NCI-H1105 (cell line): ENCODE data around the gene COL4A3.

Experiments used
- DNase-seq: peaks from one replicate; lab custom pipeline; 2025; lab: John Stamatoyannopoulos, UW

COL4A3 gene

DNA sequence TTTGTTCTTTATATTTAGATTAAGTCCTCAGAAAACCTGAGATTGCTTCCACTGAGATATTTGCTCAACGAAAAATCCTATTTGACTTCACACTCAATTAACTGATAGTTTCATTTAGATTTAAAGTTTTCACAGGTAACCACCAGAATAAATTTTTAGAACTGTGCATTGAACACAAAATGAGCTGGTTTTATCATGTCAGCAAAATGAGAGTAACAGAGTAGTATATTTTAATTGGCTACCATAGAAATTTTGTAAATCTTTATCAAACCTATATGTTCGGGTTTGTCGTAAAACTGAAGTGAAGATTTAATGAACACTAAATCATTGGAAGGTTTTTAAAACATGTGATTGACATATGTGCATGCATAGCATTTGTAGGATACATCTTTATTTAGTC, 127.9 kb downstream of the COL4A3 start:
- no peak for DNase-seq

DNA sequence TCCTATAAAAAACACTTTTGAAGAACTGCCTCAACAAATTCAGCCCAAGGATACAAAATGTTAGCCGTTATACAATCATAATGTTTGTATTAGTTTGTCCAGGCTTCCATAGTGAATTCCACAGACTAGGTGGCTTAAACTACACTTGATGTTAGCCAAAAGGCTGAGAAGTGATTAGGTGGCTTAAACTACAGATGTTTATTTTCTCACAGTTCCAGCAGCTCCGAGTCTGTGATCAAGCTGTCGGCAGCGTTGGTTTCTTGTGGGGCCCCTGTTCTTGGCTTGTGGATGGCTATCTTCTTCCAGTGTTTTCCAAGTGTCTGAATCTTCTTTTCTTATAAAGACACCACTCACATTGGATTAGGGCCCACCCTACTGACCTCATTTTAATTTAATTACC, 129.1 kb downstream of the COL4A3 start:
- no peak for DNase-seq

DNA sequence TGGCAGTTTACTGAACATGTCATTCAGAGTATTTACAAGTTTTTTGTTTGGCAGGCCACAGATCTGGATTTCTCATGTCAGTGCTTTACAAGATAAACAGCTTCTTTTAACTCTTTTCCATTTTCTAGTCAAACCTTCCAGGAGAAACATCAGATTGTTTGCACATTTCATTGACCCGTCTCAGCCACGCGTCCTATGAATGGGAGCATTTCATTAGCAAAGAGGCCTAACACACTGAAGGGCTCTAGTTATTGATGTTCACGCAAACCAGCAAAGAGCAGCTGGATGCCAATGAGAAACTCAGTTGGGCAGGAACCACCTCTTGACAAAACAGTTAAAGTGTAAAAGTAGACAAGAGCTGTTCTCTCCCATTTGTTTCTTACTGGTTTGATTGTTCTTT, 131.4 kb downstream of the COL4A3 start:
- no peak for DNase-seq

DNA sequence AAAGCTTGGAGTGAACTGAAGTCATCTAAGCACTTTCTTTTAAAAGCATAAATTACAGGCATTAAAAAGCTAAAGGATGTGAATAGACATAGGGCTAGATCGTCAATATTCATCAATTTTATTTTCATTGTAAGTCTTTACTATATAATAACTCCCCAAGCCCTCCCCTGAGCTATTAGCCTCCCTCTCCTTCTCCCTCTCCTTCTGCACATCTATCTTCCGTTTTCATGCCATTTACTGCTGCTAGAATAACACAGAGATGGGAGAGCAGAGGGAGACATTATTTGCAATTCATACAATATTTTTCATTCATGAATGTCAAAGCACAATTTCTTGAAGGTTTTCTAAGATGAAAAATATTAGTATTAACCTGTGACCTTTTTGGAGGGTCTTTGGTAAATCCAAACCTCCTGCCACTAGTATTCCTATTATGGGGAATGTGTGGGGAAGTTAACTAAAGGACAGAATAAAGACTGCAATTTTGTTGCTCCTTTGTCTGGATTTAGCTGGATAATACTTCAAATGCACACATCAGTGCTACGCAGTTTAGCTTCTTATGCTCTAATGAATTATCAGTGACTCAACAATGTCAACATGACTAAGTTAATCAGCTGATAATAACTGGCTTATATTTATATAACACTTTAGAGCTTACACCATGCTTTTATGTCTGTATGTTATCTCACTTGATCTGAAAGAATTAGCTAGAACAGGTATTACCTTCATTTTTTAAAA, 132.4 kb downstream of the COL4A3 start:
- no peak for DNase-seq

DNA sequence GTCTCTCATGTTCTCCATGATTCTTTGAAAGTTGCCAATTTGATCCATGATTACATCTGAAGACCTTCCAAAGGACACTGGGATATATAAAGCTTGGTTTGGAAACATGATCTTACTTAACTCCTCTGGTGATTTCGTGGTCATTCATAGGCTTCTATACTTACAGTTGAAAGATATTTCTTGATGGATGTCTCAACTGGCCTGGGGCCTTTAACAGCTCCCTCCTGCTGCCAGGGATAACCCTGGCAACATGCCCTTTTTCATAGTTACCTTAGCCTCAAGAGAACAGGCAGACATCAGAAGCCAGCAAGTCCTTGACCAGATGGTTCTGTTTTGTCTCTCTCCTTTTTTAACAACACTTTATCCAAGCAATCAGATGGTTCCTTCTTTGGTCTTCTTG, 137.1 kb downstream of the COL4A3 start:
- DNase-seq = no peak

DNA sequence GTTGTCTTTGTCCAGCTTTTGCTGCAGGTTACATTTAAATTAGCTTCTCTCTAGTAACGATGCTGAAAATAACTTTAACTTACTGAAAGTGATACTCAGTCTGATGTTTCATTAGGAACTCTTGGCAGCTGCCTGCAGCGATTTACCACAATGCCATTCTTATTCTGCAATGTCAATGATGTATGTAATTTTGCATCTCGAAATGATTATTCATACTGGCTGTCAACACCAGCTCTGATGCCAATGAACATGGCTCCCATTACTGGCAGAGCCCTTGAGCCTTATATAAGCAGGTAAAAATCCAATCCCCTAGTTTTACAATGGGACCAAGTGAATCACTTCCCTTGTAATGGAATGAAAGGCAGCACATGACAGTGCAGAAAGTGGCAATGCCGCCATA, 144.4 kb downstream of the COL4A3 start:
- no peak for DNase-seq

DNA sequence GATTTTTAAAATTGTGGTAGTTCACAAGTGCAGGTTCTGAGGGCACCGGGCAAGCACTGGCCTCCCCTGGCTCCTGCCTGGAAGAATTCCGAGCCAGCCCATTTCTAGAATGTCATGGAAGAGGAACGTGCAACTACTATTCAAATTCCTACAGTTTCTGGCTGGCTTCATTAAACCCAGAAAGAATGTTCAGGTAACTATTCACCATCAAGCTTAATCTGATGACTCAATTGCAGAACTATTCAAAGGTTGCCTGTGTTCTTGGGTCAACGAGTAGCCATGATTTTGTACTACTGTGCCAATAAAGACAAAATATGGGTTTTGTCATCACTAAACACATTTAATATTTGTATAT, 146.3 kb downstream of the COL4A3 start:
- no peak for DNase-seq

DNA sequence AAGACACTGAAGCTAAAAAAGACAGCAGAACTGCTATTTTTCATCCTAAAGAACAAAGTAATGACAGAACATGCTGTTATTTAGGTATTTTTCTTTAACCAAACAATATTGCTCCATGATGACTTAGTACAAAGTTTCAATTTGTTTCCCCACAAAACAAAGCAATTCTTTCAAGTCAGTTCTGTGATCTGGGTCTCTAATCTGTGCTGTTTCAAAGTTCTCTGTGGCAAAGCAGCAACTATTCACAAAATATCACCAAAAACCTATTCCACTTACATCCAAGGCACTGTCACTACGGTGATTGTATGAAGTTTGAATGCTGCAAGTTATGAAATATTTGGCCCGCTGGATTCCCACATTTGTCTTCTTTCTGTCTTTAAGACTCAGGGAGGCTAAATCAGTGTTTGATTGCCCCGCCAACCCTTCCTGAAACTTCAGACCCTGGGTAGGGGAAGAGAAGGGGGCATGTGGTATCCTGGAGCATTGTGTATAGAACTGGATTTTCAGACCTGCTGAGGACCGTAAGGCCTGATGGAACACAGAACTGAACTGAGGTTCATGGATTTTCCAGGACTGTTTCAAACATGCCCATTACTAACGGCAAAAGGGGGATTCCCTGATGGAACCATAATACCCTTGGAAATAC, 147.6 kb downstream of the COL4A3 start:
- no peak for DNase-seq

DNA sequence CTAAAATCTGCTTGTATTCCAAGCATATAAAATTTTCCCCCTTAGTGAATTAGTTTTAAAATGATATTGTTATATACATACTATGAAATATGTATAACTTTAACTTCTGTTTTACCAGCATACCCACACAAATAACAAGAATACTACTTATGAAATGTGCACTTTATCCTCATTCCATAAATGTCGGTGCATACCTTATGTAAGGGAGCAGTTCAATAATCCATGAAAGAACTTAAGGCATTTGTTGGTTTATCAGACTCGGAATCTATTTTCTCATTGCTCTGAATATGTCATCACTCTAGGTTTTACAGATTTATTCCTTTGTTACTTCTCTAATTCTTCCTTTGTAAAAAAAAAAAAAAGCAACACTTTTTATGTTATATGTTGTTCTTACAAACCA, 148.2 kb downstream of the COL4A3 start:
- DNase-seq = no peak

DNA sequence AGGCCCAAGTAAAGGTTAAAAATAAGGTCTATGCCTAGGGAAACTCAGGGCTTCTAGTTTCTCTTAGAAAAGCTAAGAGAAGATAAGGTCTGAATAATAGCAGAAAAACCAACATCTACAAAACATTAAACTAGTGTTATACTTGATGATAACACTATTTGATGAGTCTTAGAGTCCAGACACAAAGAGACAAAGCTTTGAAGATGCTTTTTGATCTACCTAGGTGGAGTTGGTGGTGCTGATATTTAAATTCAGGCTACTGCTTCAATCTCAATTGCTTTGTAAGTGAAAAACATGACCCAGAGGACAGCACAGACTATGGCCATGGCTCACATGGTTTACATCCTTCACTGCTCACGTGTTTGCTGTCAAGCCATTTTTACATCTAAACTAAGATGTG, 148.9 kb downstream of the COL4A3 start:
- DNase-seq = no peak

DNA sequence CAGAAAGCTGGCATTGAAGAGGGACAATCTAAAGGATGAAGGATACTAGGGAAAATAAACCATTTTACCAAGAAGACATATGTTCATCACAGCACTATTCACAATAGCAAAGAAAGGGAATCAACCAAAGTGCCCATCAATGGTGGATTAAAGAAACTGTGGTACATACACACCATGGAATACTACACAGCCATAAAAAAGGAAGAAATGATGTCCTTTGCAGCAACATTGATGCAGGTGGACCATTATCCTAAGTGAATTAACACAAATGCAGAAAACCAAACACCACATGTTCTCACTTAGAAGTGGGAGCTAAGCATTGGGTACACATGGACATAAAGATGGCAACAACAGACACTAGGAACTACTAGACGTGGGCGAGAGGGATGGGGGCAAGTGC, 153.4 kb downstream of the COL4A3 start:
- no peak for DNase-seq

DNA sequence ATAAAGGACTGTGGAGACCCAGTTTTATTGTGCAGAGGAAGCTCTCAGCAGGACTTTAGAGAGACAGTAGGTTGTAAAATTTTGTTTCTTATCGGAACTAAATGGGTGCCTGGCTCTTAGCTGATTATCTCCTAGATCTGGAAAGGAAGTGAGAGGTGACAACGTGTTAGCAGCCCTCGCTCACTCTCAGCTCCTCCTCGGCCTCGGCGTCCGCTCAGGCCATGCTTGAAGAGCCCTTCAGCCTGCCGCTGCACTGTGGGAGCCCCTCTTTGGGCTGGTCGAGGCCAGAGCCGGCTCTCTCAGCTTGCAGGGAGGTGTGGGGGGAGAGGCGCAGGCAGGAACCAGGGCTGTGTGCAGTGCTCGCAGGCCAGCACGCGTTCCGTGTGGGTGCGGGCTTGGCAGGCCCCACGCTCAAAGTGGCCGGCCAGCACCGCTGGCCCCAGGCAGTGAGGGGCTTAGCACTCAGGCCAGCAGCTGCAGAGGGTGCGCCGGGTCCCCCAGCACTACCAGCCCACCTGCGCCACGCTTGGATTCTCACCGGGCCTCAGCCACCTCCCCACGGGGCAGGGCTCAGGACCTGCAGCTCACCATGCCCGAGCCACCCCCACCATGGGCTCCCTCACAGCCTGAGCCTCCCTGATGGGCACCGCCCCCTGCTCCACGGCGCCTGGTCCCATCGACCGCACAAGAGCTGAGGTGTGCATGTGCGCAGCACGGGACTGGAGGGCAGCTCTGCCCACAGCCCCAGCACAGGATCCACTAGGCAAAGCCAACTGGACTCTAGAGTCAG, 156.1 kb downstream of the COL4A3 start:
- DNase-seq = no peak

DNA sequence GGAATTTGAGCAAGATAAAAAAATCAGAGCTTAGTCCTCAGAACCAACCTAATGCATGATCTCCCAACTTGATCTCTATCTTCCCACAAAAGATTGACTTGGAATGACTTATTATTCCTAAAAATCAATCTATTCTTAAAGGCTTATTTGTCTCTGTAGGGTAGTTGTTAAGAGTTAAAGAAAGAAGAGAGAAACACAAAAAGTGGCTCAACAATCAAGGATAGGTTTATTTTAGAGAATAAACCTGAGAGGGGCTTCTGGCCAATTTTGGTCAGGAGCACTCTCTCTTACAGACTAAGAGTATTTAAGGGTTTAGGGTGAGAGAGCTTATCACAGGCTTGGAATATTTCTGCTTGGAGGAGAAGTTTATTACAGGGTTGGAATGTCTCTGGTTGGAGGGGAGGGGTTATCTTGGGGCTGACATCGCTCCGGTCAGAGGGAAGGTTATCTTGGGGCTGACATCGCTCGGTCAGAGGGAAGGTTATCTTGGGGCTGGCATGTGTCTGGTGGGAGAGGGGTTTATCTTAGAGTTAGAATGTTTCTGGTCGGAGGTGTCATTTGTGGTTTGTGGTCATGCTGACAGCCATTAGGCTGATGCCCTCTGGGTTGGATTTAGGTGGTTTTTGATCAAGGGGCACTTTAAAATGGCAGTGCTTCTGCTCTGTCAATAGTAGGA, 158.2 kb downstream of the COL4A3 start:
- no peak for DNase-seq

DNA sequence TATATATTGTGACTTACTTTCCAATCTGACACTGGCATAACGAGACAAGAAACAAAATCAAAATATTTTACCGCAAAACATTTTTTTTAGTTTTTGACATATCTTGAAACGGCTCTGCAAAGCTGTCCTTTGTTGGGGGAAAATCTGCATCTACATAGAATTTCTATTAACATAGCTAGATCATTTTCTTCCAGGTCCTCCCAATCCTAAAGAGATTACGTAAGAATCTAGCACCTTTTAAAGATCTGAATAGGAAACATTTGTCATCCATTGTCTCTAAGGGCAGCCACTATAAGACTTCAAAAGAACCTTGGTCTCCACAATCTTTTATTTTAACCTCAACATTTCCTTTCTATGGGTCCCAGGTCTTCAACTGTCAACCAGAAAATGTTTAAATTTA, 159.4 kb downstream of the COL4A3 start:
- DNase-seq = no peak

DNA sequence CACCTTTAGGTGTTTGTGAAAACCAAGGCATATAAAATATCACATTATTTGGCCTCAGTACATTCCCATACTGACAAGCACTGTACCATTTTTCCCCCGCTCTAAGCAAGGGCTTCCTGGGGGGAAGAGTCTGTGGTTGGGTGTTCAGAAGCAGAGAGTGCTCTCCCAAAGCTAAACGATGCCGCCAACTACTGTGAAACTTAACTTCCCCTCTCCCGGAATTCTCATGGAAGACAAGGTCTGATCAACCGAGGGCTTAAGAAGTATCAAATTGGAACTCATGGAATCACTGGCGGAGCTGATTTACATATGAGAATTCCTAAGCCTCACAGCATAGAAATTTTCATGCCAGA, 160.2 kb downstream of the COL4A3 start:
- no peak for DNase-seq

DNA sequence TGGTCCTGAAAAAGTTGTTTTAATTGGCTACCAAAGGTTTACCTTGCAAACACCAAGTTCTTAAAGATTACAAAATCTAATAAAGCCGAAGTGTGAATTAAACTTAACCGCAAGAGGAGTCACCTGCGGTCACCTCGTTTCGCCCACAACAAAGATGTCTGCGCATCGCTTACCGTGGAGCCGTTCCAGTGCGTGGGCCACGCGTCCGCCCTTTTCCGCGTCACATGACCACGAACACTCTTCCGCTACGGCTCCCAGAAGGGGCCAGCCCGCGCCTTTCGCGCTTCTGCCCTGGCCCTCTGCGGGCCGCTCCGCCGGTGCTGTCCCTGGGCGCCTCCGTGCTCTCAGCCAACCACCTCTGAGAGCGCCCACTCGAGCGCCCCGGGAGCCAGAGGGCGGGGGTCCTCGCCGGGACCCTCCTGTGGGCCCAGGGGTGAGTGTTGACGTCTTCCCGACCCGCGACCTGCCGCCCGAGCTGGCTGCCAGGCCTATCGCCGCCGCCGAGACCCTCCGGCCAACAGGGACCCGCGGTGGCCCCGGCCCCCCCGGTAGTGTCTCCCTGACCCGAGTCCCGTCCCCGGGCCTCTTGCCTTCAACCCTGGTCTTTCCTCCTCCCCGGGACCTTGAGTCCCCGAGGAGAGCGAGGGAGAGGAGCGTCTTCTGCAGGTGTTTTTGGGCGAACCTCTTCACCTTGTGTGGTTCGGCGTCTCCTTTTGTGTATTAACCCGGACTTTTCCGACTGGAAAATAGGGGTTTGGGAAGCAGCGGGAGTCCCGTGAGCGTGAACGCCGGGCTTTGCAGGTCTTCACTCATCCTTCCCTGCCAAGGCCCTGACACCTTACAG, 160.8 kb downstream of the COL4A3 start, which contains the start of gene MFF:
Gene MFF, plus strand, starts transcription at position 257 of the 844 bp plus-strand sequence. CDS start 5,415 bp downstream, outside the sequence.
- DNase-seq = peak; percentile 89

DNA sequence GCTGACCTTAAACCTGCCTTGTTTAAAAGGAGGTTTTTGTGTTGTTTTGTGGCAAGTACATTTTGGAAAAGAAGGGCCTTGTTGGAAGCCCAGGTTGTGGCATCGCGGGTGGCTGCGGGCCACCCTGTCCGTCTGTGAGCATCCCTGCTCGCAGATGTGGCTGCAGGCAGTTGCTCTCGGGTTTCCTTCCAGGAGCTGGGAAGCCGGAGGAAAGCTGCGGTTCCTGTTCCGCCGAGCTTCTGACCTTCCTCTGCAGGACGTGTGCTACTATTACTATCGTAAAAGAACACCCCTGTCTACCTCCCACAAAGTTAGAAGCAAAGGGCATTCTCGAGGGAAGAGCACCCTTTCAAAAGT, 161.4 kb downstream of the COL4A3 start:
- DNase-seq = no peak

DNA sequence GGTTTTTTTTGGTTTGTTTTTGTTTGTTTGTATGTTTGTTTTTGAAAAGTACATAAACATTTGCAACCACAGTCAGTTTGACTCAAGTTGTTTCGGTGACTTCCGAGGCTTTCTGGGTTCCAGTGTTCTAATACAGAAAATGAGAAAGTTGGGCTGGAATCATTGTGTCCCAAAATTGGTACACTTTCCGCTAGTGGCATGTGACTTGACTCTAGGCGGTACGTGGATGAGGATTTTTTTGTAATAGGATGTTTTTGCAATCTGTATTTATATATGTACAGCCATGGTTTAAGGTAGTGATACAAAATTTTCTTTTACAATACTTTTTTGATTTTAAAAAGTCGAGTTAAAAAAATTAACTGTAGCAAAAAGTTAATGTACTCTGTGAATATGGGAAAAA, 162.4 kb downstream of the COL4A3 start:
- DNase-seq = no peak

DNA sequence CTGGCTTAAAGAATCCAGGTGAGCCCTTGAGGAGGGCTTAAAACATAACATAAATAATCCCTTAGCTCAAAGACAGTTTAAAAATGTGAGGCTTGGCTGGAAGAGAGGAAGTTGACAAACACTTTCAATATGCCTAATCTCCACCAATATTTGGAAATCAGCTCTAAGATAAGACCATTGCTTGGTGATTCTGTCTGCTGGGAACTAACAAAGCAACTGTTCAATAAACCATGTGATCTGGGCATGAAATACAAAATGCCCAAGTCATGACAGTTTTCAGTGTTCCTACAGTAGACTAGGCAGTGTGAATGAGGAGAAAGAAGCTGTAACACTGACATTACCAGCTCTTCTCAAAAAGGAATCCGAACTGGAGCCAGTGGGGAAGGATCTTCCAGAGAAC, 171.3 kb downstream of the COL4A3 start:
- no peak for DNase-seq

DNA sequence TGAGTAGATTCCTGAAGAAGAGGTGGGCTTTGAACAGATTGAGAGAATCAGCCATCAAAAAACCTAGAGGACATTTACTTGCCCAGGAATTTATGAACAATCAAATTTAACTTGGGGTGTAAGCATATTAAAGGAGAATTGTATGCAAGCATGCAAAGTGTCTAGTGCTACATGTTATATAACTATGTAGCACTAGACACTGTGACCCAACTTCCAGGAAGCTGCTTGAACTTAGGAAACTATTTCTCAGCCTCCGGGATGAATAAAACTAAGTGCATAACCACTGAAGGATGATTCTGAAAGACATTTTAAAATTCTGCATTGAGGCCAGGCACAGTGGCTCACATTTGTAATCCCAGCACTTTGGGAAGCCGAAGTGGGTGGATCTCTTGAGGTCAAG, 173.0 kb downstream of the COL4A3 start:
- no peak for DNase-seq

DNA sequence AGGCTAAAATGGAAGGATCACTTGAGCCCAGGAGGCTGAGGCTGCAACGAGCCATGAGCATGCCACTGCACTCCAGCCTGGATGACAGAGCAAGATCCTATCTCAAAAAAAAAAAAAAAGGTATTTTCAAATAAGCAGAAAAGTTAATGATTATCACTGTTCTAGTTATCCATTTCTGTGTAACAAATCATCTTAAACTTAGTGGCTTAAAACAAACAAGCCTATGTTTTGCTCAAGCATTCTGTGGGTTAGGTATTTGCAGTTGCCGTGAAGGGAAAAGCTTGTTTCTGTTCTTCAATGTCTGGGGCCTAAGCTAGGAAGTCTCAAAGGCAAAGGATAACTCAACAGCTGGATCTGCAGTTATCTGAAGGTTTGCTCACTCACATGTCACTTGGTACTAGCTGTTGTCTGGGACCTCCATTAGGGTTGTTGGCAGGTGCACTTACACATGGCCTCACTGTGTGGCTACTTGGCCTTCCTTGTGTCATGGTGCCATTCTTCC, 174.7 kb downstream of the COL4A3 start:
- no peak for DNase-seq

DNA sequence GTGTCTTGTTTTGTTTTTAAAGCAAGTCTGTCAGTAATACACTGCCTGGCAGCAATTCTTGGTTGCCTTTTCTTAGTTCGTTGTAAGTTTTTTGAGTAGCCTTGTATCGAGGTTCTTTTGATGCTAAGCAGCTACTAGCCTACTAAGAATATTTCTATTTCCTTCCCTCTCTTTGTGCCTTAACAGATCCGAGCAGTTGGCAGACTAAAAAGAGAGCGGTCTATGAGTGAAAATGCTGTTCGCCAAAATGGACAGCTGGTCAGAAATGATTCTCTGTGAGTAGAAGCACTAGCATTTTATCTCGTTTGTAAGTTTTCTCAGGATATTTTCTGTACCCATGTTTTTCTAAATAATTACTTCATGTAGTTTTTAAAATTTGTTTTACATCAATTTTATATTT, 175.7 kb downstream of the COL4A3 start:
- DNase-seq = no peak
